K562 (cell line): Measurements from ENCODE around the gene HDAC9. TPM values are rescaled to one million over a fixed set of nuclear protein-coding genes. Genes with fewer than 3 reads are reported as not detected.

Source experiments
- C11orf30 ChIP-seq: fragments of 450-650 bp; IDR thresholded peaks from 2 replicates; pipeline ENCODE4 v1.6.1; 2016; ENCODE audit warnings: low read depth, mild to moderate bottlenecking
- ESRRB ChIP-seq: fragments of 250-450 bp; sonication (Bioruptor Pico); IDR thresholded peaks from 2 replicates; pipeline ENCODE4 v1.5.0; 2020; ENCODE audit warnings: mild to moderate bottlenecking, moderate library complexity, borderline replicate concordance
- GTF2E2 ChIP-seq: fragments of 200-800 bp; sonication (Bioruptor generic); IDR thresholded peaks from 2 replicates; pipeline ENCODE4 v1.6.1; 2016; ENCODE audit warnings: missing genetic modification characterization, missing compliant biosample characterization
- MAFG ChIP-seq: fragments of 450-650 bp; conservative IDR thresholded peaks from 2 replicates; pipeline ENCODE4 v1.6.1; 2016; ENCODE audit warnings: missing genetic modification characterization, missing compliant biosample characterization
- MYBL2 ChIP-seq, 2 experiments: fragments of 450-650 bp in 1 of 2; sonication (generic) in 1 of 2; formaldehyde crosslinking in 1 of 2; IDR thresholded peaks; 2 replicates each; pipeline versions ENCODE4 v1.6.1 to v1.8.1; 2017 to 2022; ENCODE audit warnings: borderline replicate concordance in 1 of 2, inconsistent platforms in 1 of 2, low read depth in 1 of 2, mild to moderate bottlenecking in 1 of 2, missing genetic modification reagents in 1 of 2, moderate library complexity in 1 of 2
- polyA plus RNA-seq, 8 experiments: library from polyadenylated mRNA; depleted of rRNA in 4 of 8; stranded (reverse) in 5 of 8; unstranded in 3 of 8; fragments of >200 nt; fragmentation: Nextera tagmentation in 2 of 8; fragmentation: Illumina TruSeq in 1 of 8; extraction: Ambion mirVana in 2 of 8; extraction: Trizol in 1 of 8; gene quantifications; 2 replicates each; pipeline versions ENCODE4 v1.2.1 to v1.2.3, GENCODE V29; 2011 to 2014; ENCODE audit warnings: inconsistent platforms in 1 of 8, missing spikeins in 1 of 8
- total RNA-seq, 7 experiments: library from RNA; depleted of rRNA in 6 of 7; stranded (reverse); fragments of >200 nt in 6 of 7; fragmentation: Illumina TruSeq in 2 of 7; extraction: Trizol in 2 of 7; gene quantifications; 2 replicates each; pipeline versions ENCODE4 v1.2.1 to v1.2.3, GENCODE V29; 2011 to 2021; ENCODE audit warnings: low replicate concordance in 1 of 7
- TF ChIP-seq, protein P1 (sequence below): fragments of 200-600 bp; sonication (generic); IDR thresholded peaks from one replicate; pipeline ENCODE4 v1.6.1; 2012; ENCODE audit warnings: mild to moderate bottlenecking, low read depth, low read length, inconsistent platforms
- TF ChIP-seq, protein P2 (sequence below): sonication (generic); formaldehyde crosslinking; IDR thresholded peaks from 2 replicates; pipeline ENCODE4 v1.9.0; 2022; ENCODE audit warnings: mild to moderate bottlenecking, missing genetic modification reagents

Gene HDAC9
- total and polyA plus RNA-seq, 9 of the 15 experiments (the other 6 are each of a cell fraction or from before 2014, with no cell fraction given), result 0.08 to 0.91 (median 0.33) TPM

DNA sequence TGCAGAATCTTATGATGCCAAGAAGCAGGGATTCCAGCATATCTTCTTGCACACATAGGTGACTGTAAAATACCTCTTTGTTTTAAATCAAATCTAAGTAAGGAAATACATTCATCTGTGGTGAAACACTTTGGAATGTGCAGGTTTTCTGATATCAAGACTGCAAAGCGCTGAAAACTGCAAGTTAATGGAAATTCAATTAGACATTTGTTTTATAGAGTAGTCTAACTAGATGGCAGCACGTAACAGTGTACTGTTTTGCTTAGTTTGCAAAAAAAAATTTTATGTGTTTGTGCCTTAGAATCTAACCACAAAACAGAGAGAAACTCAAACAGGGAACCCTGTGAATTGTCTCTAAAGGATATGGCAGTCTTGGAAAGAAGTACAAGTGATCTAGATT is 259.2 kb downstream of the HDAC9 start (continued):
- TF ChIP-seq, protein P1, sequence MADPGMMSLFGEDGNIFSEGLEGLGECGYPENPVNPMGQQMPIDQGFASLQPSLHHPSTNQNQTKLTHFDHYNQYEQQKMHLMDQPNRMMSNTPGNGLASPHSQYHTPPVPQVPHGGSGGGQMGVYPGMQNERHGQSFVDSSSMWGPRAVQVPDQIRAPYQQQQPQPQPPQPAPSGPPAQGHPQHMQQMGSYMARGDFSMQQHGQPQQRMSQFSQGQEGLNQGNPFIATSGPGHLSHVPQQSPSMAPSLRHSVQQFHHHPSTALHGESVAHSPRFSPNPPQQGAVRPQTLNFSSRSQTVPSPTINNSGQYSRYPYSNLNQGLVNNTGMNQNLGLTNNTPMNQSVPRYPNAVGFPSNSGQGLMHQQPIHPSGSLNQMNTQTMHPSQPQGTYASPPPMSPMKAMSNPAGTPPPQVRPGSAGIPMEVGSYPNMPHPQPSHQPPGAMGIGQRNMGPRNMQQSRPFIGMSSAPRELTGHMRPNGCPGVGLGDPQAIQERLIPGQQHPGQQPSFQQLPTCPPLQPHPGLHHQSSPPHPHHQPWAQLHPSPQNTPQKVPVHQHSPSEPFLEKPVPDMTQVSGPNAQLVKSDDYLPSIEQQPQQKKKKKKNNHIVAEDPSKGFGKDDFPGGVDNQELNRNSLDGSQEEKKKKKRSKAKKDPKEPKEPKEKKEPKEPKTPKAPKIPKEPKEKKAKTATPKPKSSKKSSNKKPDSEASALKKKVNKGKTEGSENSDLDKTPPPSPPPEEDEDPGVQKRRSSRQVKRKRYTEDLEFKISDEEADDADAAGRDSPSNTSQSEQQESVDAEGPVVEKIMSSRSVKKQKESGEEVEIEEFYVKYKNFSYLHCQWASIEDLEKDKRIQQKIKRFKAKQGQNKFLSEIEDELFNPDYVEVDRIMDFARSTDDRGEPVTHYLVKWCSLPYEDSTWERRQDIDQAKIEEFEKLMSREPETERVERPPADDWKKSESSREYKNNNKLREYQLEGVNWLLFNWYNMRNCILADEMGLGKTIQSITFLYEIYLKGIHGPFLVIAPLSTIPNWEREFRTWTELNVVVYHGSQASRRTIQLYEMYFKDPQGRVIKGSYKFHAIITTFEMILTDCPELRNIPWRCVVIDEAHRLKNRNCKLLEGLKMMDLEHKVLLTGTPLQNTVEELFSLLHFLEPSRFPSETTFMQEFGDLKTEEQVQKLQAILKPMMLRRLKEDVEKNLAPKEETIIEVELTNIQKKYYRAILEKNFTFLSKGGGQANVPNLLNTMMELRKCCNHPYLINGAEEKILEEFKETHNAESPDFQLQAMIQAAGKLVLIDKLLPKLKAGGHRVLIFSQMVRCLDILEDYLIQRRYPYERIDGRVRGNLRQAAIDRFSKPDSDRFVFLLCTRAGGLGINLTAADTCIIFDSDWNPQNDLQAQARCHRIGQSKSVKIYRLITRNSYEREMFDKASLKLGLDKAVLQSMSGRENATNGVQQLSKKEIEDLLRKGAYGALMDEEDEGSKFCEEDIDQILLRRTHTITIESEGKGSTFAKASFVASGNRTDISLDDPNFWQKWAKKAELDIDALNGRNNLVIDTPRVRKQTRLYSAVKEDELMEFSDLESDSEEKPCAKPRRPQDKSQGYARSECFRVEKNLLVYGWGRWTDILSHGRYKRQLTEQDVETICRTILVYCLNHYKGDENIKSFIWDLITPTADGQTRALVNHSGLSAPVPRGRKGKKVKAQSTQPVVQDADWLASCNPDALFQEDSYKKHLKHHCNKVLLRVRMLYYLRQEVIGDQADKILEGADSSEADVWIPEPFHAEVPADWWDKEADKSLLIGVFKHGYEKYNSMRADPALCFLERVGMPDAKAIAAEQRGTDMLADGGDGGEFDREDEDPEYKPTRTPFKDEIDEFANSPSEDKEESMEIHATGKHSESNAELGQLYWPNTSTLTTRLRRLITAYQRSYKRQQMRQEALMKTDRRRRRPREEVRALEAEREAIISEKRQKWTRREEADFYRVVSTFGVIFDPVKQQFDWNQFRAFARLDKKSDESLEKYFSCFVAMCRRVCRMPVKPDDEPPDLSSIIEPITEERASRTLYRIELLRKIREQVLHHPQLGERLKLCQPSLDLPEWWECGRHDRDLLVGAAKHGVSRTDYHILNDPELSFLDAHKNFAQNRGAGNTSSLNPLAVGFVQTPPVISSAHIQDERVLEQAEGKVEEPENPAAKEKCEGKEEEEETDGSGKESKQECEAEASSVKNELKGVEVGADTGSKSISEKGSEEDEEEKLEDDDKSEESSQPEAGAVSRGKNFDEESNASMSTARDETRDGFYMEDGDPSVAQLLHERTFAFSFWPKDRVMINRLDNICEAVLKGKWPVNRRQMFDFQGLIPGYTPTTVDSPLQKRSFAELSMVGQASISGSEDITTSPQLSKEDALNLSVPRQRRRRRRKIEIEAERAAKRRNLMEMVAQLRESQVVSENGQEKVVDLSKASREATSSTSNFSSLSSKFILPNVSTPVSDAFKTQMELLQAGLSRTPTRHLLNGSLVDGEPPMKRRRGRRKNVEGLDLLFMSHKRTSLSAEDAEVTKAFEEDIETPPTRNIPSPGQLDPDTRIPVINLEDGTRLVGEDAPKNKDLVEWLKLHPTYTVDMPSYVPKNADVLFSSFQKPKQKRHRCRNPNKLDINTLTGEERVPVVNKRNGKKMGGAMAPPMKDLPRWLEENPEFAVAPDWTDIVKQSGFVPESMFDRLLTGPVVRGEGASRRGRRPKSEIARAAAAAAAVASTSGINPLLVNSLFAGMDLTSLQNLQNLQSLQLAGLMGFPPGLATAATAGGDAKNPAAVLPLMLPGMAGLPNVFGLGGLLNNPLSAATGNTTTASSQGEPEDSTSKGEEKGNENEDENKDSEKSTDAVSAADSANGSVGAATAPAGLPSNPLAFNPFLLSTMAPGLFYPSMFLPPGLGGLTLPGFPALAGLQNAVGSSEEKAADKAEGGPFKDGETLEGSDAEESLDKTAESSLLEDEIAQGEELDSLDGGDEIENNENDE, result no peak
- TF ChIP-seq MYBL2 (IDR thresholded peaks at IDR 0.05; ENCODE audit: low read depth), result no peak
- TF ChIP-seq MYBL2 (CRISPR knock-in tag; IDR thresholded peaks at IDR 0.05; ENCODE audit: borderline replicate concordance), result no peak
- TF ChIP-seq, protein P2, sequence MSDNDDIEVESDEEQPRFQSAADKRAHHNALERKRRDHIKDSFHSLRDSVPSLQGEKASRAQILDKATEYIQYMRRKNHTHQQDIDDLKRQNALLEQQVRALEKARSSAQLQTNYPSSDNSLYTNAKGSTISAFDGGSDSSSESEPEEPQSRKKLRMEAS (CRISPR knock-in tag), result no peak
- 0 out of 2 replicates have a peak, but pooled peaks have one; percentile 31 for TF ChIP-seq MAFG (tag)
- no peak for TF ChIP-seq ESRRB (CRISPR knock-in tag)
- 0 out of 2 replicates have a peak, but pooled peaks have one; percentile 28 for TF ChIP-seq C11orf30
- TF ChIP-seq GTF2E2, result no peak
- TF ChIP-seq, all 486 proteins: peak for 5
